Fibroblast of upper back skin (primary cell): ENCODE results near the gene CCDC60.

Experiments
- DNase-seq: peaks from one replicate; pipeline ENCODE4 v3.0.0-alpha.2; 2013

Gene CCDC60, protein sequence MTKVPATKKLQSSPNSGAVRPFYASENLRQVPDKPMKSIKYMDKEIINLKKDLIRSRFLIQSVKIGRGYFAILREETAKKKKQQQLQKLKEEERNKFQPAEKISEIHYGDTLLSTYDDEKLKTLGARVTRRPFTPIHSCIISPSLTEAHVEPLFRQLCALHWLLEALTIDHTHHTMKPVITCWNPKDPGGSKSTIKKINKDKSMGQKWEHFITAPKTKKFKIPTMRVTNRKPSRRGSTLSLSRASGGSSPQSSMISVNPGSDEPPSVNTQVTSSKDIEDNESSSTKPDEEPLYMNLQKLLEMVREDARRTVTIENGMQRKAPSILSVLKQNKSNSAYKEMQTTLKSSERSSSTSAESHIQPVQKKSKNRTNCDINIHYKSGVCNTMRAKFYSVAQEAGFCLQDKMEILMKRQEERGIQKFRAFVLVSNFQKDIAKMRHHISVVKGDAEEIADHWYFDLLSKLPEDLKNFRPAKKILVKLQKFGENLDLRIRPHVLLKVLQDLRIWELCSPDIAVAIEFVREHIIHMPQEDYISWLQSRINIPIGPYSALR

GRCh38 chr12:119334430-119335170 is at the start of gene CCDC60:
Gene CCDC60 (plus strand): TSS chr12:119334729. CDS start chr12:119335177, 448 bp downstream.
- no peak for DNase-seq

GRCh38 chr12:119288576-119288975 is 46.0 kb upstream of the CCDC60 start:
- no peak for DNase-seq

- no peak for DNase-seq
Measured at GRCh38 chr12:119292893-119293630, 41.5 kb upstream of the CCDC60 start.

- DNase-seq: no peak
Measured at GRCh38 chr12:119294211-119294610, 40.3 kb upstream of the CCDC60 start.

DNA sequence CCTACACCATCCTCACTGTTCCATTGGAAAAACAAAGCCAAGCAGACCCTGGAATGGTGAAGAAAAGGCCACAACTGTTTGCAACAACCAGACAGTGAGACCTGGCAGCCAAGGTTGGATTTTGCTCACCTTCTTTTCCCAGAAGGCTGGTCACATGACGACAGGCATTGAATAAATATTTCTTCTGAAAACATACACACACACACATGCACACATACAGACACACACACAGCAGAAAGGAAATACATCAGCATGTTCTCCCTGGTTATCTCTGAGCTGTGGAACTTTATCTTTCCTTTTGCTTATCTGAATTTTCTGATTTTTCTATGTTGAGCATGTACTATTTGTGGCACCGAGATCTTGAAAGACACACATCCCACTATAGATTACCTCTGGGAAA is 38.0 kb upstream of the CCDC60 start:
- no peak for DNase-seq

GRCh38 chr12:119299130-119299529 is 35.4 kb upstream of the CCDC60 start:
- DNase-seq: no peak

- no peak for DNase-seq
Measured at GRCh38 chr12:119301379-119301778, 33.1 kb upstream of the CCDC60 start.

- DNase-seq: no peak
Measured at GRCh38 chr12:119302451-119303080, 32.0 kb upstream of the CCDC60 start.

GRCh38 chr12:119306593-119306992 is 27.9 kb upstream of the CCDC60 start:
- no peak for DNase-seq

GRCh38 chr12:119307747-119308146 is 26.8 kb upstream of the CCDC60 start:
- no peak for DNase-seq

DNA sequence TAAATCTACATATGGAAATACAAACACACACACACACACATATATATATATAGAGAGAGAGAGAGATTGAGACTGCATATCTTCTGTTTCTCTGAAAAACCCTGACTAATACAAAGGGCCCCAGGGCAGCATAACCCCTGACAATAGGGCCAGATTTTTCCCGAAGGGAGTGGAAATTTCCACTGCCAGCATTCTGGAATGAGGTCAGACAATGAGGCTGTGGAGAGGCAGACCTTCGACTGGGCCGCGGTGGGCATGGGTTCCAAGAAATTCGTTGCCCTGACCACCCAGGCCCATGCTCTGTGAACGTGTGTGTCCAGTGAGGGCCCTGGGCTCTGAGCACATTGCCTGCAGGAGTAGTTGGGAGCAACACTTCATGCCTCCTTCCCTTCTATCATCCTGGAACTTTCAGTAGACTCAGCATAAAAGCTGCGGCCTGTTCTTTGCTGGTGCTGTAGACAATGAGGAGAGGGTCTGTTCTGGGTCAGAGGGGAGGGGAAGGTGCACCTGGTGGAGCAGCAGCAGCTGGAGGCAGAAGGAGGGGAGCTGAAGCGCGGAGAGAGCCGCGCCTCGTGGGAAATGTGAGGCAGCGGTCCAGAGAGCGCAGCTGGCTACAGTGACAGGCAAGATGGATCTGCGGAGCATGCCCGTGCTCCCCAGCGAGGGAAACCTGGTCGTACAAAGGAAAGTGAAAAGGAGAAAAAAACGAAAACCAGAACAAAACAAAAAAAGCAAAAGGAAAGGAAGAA is 25.6 kb upstream of the CCDC60 start:
- no peak for DNase-seq

- no peak for DNase-seq
Measured at GRCh38 chr12:119311878-119312277, 22.7 kb upstream of the CCDC60 start.

GRCh38 chr12:119312904-119313303 is 21.6 kb upstream of the CCDC60 start:
- DNase-seq: no peak

DNA sequence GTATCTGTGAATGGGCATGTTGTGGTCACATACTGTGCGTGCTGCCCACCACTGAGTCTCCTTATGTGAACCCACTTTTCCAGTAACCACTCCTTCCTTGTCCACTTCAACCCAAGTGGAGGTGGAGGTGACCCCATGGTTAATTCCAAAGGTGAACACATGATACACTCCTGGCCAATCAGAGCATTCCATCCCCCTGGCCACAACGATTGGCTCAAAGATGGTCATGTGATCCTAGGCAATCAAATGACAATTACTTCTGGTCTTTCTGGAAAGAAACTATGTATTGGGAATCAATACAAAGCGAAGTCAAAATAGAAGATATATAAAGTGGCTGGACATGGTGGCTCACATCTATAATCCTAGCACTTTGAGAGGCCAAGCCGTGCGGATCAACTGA is 20.2 kb upstream of the CCDC60 start:
- DNase-seq: no peak

- DNase-seq: no peak
Measured at GRCh38 chr12:119319638-119320037, 14.9 kb upstream of the CCDC60 start.

DNA sequence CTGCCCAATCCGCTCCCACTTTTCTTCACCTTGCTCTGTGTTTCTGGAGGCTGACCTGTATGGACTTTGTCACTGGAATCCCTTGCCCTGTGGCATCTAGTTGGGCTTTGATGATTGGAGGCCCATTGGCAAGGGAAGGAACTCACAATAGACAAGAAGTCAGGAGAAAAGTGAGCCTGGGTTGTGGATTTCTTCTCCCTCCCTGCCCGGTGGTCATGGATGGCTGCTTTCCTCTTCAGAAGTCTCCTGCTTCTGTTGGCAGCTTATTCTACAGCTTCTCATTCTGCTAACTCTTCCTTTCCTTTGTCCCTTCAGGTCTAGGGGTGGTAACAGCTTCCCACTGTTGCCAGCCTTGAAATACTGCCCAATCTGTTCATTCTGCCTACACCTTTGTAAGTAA is 13.9 kb upstream of the CCDC60 start:
- no peak for DNase-seq

GRCh38 chr12:119322301-119322723 is 12.2 kb upstream of the CCDC60 start:
- no peak for DNase-seq

DNA sequence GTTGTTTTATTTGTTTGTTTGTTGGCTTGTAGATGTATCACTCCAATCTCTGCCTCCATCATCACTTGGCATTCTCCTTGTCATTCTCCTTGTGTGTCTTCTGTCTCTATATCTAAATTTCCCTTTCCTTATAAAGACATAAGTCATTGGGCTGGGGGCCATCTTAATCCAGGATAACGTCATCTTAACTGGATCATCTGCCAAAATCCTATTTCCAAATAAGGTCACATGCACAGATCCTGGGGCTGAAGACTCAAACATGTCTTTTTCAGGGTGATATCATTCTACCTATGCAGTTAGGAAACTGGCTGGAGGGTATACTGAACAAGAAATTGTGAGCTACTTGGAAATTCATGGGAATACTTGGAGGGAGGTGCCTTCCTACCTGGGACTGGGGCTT is 8.7 kb upstream of the CCDC60 start:
- DNase-seq: no peak

DNA sequence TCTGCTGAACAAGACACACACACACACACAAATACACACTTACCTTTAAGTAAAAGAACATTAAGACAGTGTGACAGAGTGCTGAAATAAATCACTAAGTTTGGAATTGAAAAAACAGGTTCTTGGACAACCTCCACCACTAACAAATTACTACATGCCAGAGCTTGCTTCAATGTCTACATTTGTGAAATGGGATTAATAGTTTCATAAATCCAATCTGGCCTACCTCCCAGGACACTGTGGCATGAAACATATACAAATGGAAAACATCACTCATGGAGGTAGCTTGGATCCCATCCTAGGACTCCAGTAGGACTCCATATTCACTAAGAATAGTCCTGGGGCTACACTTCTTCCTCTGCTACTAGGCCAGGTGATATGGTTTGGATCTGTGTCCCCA is 8.2 kb upstream of the CCDC60 start:
- no peak for DNase-seq

GRCh38 chr12:119327471-119327870 is 7.1 kb upstream of the CCDC60 start:
- no peak for DNase-seq

- no peak for DNase-seq
Measured at GRCh38 chr12:119328111-119328510, 6.4 kb upstream of the CCDC60 start.
